Right lobe of liver (tissue), 6 donors: Measurements from ENCODE around the gene RPS14. TPM values are rescaled to one million over a fixed set of nuclear protein-coding genes. Genes with fewer than 3 reads are reported as not detected.

ENCODE experiments used
- ATAC-seq, 4 donors: fragments of 200-7000 bp; cut with Tn5 transposase; one replicate each; pipeline ENCODE4 v1.9.1; 2020; ENCODE audit warnings: mild to moderate bottlenecking in 4 of 4, moderate library complexity in 4 of 4
- DNase-seq, 3 donors: peaks; one replicate each; pipeline ENCODE4 v3.0.0-alpha.2; 2020
- H3K27ac ChIP-seq, 3 donors: fragments of 200-600 bp; one replicate each; pipeline ENCODE4 v1.8.0; 2022
- H3K27me3 ChIP-seq, 2 donors: fragments of 200-600 bp; one replicate each; pipeline ENCODE4 v1.8.0; 2022
- H3K36me3 ChIP-seq, 4 donors: fragments of 200-600 bp; sonication (generic) in 1 of 4; one replicate each; pipeline versions ENCODE4 v1.5.1 to v1.8.0; 2017 to 2022; ENCODE audit warnings: control low read depth in 1 of 4
- H3K4me1 ChIP-seq, 4 donors: fragments of 200-600 bp; sonication (generic) in 1 of 4; one replicate each; pipeline versions ENCODE4 v1.5.1 to v1.8.0; 2017 to 2022; ENCODE audit warnings: control low read depth in 1 of 4
- H3K4me3 ChIP-seq, 3 donors: fragments of 200-600 bp; one replicate each; pipeline ENCODE4 v1.8.0; 2022
- H3K9me3 ChIP-seq, 4 donors: fragments of 200-600 bp; sonication (generic) in 1 of 4; one replicate each; pipeline versions ENCODE4 v1.5.1 to v1.8.0; 2017 to 2022; ENCODE audit warnings: control low read depth in 1 of 4
- POLR2A ChIP-seq: fragments of 450-650 bp; IDR thresholded peaks from one replicate; pipeline ENCODE4 v1.6.1; 2017; ENCODE audit warnings: antibody characterized with exemption, mild to moderate bottlenecking
- WGBS: methylation state at CpG from one replicate; pipeline ENCODE4 v1.1.6; 2018; ENCODE audit warnings: low coverage, low lambda C conversion rate; ENCODE audit not compliant: insufficient coverage; ENCODE audit errors: missing lambda C conversion rate; 5-methylcytosine and 5-hydroxymethylcytosine counted together
- intact Hi-C, 2 donors: fragments of 100-400 bp; cut with DNase I; formaldehyde crosslinking; loops; one replicate each; pipeline versions ENCODE4 v1.11.2 to v1.14.1; 2022
- total RNA-seq, 6 experiments: library from RNA; depleted of rRNA in 2 of 6; stranded (reverse); fragments of >200 nt in 2 of 6; fragmentation: NEBNext Ultra II Directional in 3 of 6; extraction: Animal tissue kit (Norgen Biotek cat#: 25700) in 3 of 6; gene quantifications; one replicate each; pipeline versions ENCODE4 v1.1.0 to v1.2.4, GENCODE V29; 2016 to 2023
- TF ChIP-seq, protein P1 (sequence below), 4 donors: fragments of 200-600 bp in 3 of 4; fragments of 450-650 bp in 1 of 4; IDR thresholded peaks; one replicate each; pipeline versions ENCODE4 v1.5.1 to v1.8.0; 2016 to 2022; ENCODE audit warnings: antibody characterized with exemption in 4 of 4, mild to moderate bottlenecking in 2 of 4
- donor health status: DM: no; HTN: yes; CAD: no.
- donor health status: DM: no; HTN: no; CAD: no.
- donor health status: DM: no; HTN: no; CAD: no.
- donor health status: DM: no; HTN: yes; CAD: no.
- donor health status: DM: no; HTN: yes; CAD: no.

RPS14 gene
- total RNA-seq, 6 experiments from 2014 or later = 573 to 800 (median 663) TPM

DNA sequence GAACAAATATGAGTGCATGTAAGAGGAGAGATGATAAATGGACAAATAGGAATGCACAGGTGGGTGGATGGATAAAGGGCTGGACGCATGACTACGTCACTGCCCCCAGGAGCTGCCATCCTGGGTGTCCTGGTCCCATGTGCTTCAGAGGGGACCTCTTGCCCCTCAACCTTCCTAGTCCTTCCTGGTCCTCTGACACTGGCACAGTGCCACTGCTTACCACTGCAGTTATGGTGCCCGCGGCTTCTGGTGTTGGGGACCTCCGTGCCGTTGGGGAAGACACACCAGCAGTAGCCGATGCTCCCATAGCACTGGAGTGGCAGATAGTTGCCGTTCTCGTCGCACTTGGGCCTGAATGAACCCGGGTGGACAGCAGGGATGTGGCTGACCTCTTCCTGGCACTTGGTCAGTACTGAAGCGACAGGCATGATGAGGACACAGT is 46.6 kb downstream of the RPS14 start:
- H3K27ac ChIP-seq = no peak overlapping the region
- DNase-seq = peak in 1 of 3 donors; percentile 56
- H3K4me1 ChIP-seq = no peaks in the 10 kb centered on the region
- no peaks in the 10 kb centered on the region for H3K27me3 ChIP-seq
- no peaks in the 10 kb centered on the region for H3K9me3 ChIP-seq
- H3K4me3 ChIP-seq = no peak overlapping the region
- TF ChIP-seq POLR2A = no peak
- TF ChIP-seq, protein P1, sequence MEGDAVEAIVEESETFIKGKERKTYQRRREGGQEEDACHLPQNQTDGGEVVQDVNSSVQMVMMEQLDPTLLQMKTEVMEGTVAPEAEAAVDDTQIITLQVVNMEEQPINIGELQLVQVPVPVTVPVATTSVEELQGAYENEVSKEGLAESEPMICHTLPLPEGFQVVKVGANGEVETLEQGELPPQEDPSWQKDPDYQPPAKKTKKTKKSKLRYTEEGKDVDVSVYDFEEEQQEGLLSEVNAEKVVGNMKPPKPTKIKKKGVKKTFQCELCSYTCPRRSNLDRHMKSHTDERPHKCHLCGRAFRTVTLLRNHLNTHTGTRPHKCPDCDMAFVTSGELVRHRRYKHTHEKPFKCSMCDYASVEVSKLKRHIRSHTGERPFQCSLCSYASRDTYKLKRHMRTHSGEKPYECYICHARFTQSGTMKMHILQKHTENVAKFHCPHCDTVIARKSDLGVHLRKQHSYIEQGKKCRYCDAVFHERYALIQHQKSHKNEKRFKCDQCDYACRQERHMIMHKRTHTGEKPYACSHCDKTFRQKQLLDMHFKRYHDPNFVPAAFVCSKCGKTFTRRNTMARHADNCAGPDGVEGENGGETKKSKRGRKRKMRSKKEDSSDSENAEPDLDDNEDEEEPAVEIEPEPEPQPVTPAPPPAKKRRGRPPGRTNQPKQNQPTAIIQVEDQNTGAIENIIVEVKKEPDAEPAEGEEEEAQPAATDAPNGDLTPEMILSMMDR (IDR thresholded peaks at IDR 0.05) = no peak
- ATAC-seq = no peak
- H3K36me3 ChIP-seq = peaks cover 0 to 27% (median 2%) of the 10 kb centered on the region in 4 donors
- WGBS = 93% methylated on average over 2 of the region's 12 CpGs
- intact Hi-C loops = no loop called here

DNA sequence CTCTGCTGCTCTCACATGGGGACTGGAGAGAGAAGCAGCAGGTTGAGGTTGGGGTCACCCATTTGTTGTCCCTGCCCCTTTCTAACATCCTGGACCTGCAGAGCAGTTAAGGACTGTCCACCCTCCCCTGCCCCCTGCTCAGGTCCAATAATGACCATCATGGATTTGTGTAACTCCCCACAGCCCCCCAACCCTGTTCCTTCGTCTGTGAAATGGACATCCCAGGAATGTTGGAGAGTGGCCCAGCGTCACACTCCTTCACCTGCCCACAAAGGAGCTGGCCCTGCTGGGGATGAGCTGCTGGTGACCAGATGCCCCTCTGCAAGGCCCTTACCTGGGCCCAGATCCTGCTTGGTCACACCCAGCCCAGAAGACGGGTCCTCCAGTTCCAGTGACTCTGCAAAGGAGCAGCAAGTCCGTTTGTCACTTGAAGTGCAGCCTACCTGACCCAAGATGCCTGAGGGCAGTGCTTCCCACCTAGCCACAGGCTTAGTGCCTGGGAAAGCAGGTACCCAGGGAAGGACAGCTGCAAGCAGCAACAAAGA is 47.2 kb downstream of the RPS14 start:
- intact Hi-C loops = no loop called here
- no peaks in the 10 kb centered on the region for H3K27me3 ChIP-seq
- no peaks in the 10 kb centered on the region for H3K9me3 ChIP-seq
- no peak overlapping the region for H3K27ac ChIP-seq
- ATAC-seq (no peak), DNase-seq (peak in 1 of 3 donors; percentile 20)
- no peaks in the 10 kb centered on the region for H3K4me1 ChIP-seq
- TF ChIP-seq POLR2A = no peak
- TF ChIP-seq, protein P1 (IDR thresholded peaks at IDR 0.05) = no peak
- H3K36me3 ChIP-seq = peaks cover 0 to 27% (median 2%) of the 10 kb centered on the region in 4 donors
- 94% methylated on average over 4 of the region's 4 CpGs for whole genome bisulfite sequencing
- H3K4me3 ChIP-seq = no peak overlapping the region

DNA sequence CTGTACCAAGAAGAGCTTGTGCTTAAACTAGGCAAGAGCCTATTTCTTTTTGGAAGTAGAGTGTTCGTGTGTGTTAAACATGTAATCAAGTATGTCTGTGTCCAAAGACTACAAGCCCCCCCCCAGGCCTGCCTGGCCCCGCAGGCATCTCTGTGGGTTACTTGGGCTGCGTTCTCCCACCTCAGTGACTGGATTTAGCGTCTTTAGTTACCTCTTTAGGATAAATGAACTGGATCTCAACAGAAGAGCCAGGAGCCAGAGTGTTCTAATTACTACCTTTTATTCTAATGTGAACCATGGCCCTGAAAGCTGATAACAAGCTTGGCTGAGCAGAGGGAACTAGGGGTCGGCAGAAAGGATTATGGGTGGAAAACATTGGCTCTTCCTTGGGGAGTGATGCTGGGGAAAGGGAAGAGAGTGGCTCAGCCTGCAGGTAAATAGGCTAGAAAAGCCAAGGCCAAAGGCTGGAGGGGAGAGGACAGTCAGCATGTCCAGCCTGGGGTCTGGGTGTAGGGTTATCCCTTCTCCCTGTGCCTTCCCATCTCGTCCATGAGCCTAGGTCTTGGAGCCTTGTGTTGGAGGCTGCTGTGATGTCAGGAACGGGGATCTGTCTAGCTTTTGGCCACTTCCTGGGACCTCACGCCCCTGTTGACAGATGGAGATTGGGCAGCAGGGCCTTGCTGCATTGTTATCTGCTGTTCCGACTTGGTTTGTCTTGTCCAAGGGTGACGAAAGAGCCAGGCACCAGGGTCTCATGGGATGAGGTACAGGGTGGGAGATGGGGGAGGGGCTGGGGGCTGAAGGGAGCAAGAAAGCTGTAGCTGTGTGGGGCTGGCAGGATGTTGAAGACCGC is 47.9 kb downstream of the RPS14 start:
- no peak for ATAC-seq
- Histone ChIP-seq H3K36me3 (peaks cover 0 to 27% (median 2%) of the 10 kb centered on the region in 4 donors), H3K9me3 (no peaks in the 10 kb centered on the region), H3K27me3 (no peaks in the 10 kb centered on the region), H3K4me3 (no peak overlapping the region), H3K27ac (no peak overlapping the region), H3K4me1 (no peaks in the 10 kb centered on the region)
- intact Hi-C loops = no loop called here
- TF ChIP-seq POLR2A = no peak
- TF ChIP-seq, protein P1 (IDR thresholded peaks at IDR 0.05) = no peak
- peak in 1 of 3 donors; percentile 21 for DNase-seq
- WGBS = 87% methylated on average over 9 of the region's 11 CpGs

DNA sequence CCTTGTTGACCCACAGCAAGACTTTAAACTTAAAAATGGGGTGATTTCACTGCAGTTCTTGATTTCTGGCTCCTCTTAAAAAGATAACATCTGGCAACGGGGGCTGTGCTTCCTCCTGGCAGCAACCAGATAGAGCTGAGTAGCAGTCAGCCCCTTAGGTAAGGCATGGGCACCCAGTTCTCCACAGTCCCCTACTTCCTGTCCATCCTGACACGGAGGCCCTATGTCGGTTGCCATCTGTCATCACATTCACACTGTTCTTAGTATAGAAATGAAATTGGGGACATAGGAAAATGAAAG is 48.5 kb downstream of the RPS14 start:
- Histone ChIP-seq H3K27me3 (no peaks in the 10 kb centered on the region), H3K9me3 (no peaks in the 10 kb centered on the region), H3K4me3 (no peak overlapping the region), H3K36me3 (peaks cover 0 to 23% (median 4%) of the 10 kb centered on the region in 4 donors), H3K4me1 (no peaks in the 10 kb centered on the region), H3K27ac (no peak overlapping the region)
- 62% methylated on average over 2 of the region's 3 CpGs for WGBS
- ATAC-seq = no peak
- DNase-seq = peak in 1 of 3 donors; percentile 10
- no peak for TF ChIP-seq POLR2A
- TF ChIP-seq, protein P1 (IDR thresholded peaks at IDR 0.05) = no peak
- intact Hi-C loops = no loop called here
